Measurements from ENCODE around the gene ESPL1.

The ESPL1 gene

DNA sequence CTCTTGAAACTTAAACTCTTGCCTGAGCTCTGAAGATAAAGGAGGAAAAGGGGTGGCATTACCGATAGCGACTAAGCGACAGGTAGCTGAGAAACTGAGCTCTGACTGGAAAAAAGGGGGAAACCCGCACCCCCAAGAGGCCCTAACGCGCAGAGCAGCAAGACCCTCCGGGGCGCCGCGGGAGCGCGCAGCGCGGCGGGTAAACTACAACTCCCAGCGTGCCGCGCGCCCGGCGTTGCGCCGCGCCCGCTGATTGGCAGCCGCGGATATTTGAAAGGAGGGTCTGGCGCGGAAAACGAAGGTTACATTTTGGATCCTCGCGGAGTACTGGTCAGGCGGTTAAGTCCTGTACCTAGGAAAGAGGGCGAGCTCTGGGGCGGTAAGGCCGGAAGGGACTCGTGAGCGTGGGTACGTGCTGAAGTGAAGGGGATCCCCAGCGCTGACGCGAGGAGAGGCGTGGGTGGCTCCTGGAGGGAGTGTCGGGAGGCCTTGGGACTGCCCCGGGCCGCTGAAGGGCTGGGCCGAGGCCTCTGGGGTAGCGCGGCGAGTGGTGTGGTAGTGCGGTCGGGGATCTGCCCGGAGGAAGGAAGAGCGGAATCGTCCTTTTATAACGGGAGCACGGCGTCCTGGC is at the start of gene ESPL1:
Gene ESPL1, plus strand, starts transcription at position 301 of the 631 bp plus-strand sequence. CDS start 468 bp downstream, outside the sequence.
- peak in 47 of 51 donors; percentile 5 to 74 (median 44) for DNase-seq

DNA sequence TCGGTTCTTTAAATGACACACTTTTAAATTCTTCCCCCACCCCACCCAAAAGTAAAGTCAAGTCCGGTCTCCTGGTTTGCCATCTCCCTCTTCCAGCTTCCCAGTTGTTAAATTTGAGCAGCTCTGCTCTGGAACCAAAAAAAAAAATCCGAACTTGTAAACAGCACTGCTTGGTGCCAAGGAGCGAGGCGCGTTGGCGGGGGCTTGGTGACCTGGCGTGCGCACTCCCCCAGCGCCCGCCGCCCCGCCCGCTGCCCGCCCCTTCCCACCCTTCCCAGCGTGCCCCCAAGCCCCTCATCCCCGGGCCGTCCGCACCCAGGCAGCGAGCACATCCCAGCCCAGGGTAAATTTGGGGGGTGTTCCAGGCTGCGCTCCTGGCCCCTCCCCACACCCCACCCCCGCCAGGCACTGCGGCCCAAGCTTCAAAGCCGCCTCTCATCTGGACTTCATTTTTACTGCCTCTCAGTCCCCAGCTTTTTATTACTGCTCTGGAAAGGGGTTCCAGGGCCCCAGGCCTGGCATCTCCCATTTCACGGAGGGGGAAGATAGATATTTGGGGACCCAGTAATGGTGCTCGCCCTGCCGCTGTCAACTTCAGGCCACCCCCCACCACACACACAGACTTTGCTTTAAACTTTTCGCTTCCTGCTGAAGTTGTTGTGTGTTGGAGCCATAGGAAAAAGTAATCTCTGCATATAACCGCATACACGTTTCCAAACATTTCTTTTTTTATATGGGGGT is 49.4 kb upstream of the ESPL1 start:
- DNase-seq = peak in 3 of 51 donors; percentile 20 to 43 (median 39)

DNA sequence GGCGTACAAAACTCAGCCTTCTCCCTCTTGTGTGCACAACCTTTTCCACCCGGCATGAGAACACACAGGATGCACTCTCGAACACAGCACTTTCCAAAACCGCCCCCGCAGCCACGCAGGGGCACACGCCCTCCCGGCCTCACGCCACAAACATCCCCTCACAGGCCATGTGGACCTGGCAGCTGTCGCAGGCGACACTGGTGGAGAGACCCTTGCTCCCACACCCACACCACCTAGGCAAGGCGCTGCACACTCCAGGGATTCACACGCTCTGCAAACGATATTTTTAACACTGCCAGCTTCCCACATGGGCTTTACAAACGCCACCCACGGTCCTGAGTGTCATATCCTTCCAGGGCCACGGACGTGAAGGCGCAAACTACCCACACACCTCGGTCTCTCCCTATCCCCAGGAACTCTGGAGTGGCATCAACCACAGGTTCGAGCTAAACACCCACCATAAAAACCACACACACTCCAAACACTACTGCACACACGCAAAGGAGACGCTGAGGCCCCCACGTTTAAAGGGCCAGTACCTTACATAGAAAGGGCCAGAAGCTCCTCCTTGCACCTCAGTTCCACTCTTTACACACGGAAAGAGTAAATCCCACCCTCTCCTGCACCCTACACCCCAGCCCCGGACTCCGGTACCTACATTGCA is 48.7 kb upstream of the ESPL1 start:
- DNase-seq = peak in 2 of 51 donors; percentile 54 to 75

DNA sequence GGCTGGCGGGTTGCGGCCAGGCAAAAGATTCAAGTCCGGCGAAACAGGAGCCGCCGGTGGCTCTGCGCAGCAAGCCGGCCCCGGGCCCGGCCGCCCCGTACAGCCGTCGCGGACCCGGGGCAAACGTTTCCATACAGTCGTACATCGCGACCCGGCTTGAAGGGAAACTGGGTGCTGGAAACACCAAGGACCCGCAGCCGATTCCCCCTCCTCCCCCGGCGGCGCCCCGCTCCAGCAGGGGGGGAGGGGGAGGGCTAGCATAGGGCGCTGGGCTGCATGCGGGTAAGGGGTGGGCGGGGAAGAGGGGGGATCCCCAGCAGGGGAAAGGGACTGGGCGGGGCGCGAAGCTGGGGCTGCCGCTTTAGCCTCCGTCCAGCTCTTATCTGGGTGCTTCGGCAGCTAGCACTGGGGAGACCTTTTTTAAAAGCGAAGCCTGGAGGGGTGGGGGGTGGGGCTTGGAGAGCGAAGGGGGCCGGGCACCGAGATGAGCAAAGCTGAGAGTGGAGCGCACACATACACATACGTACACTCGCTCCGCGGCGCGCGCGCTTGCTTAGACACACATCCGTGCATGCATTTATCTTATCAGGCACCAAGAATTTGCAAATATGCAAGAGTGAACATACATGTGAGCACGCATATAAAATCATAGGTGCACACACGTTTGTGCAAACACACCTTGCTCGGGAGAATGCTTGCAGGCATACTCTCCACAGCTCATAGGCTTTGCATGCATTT is 48.0 kb upstream of the ESPL1 start:
- DNase-seq = peak in 25 of 51 donors; percentile 22 to 89 (median 53)

DNA sequence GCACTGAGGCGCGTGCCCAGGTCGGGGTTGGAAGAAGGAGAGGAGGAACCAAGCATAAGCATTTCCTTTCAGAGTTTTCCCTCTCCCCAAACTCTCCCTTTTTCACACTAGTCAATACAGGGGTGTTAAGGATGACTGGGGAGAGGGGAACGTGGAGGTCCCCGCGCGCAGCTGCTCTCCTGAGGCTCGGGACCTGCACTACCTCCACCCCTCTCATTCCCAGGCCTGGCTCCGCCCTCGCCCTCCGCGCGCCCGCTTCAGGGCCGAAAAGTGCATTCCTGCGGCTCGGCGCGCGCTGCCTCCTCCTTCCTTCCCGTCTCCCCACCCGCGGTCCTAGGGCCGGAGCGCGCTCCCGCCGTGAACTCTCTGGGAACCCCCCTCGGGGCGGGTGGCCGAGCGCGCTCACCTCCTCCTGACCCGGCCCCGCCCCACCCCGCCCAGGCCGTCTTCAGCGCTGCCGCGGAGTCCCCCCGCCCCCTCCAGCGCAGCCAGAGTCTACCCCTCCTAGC is 47.4 kb upstream of the ESPL1 start:
- DNase-seq = peak in 44 of 51 donors; percentile 29 to 88 (median 69)

DNA sequence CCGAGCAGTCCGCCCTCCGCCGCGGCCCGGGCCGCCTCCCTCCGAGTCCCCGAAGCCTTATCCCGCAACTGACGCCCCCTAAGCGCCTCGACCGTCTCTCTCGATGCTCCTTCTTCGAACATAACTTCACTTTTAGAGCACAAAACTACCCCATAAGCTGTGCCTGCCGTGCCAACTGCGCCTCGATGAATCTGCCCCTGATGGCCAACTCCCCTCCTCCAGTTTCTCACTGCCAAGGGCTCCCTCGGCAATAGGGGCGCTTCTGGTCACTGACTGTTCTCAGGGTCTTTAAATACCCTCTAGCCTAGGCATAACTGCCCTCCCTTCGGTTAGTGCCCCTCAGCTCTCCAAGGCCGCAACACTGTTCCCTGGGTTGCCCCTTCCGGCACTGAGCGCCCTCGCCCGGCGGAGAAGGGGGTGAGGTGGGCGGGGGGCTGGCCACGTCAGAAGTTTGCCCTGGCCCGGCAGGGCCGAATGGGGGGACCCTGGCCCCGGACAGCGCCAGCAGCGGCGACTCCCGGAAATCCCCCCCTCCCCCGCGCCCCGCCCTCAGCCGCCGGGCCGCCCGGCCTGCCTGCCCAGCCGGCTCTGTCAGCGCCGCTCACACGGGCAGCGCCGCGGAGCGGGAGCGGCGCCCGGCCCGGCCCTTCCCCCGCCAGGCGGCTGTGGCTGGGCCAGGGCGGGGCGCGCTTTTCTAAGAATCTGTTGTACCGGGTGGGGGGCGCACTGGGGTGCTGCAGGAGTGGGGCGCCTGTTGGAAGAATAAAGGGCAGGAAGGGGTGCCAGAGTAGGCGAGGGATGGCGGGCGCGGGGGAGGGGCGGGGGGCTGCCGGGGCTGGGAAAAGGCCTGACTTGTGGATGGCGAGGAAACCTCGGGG is 46.7 kb upstream of the ESPL1 start:
- peak in 44 of 51 donors; percentile 28 to 85 (median 62) for DNase-seq

DNA sequence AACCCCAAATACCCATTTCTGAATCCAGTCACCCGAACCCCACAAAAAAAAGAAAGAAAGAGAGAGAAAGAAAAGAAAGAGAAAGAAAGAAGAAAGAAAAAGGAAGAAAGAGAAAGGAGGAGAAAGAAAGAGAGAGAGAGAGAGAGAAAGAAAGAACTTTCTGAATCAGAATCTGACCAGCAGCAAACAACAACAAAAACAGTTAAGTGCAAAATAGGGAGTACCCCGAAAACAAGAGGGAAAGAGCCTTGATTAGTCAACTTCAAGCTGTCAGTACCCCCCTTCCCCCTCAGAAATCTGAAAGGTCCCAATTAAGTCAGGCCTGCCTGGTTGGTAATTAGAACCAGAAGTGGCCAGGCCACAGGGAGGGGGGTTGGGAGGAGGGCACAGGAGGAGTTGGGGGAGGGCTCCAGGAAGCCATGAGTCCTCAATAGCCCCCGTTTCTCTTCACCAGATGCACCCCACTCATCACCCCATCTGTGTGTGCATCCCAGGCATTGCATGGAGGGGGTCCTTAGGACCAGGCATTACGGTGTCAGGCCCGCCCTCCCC is 45.9 kb upstream of the ESPL1 start:
- DNase-seq = no peak

DNA sequence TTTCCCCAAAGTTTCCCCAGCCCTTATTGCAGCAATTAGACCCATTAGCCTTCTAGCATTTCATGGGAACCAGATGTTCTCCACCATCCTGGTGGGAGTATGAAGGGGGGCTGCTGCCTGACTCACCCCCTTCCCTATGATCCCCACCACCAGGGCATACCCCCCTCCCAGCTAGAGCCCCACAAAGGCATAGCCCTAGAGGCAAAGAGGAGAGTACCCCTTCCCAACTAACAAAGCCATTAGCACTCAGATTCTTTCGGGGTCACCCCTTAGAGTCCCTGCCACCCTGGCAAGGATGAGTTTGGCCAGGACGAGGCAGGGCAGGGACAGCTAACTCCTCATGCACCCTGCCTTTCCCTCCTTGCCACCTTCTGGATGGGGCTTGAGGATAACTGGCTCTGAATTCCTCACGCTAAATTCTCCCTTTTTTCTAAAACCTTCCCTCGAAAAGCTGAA is 45.3 kb upstream of the ESPL1 start:
- no peak for DNase-seq

DNA sequence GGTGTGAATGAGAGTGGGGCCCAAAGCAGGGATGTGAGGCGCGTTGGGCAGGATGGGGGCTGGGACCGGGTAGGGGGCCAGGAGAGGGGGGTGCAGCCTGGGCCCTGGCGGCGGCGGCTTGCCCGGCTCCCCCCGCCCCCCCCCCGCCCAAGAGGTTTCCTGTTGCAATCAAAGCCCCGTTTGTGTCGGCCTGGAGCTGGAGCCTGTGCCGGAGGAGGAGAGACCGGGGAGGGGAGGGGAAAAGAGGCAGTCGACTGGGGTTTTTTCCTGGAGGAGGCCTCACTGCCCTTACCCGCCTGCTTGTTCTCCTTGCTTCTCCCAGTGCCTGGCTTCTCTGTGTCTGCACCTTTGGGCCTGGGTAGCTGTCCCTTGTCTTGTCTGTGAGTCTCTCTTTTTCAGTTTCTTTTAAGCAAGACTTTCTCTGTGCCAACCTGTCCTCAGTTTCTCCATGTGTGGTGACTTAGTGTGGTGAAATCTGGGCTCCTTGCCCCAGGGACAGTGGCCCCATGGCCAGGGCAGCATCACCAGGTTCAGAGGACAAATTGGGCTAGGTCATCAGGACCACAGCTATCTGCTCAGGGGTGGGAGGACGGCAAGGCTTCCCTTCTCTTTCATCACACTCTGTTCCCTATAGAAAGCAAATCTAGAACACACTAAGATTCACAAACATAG is 44.6 kb upstream of the ESPL1 start:
- peak in 37 of 51 donors; percentile 25 to 82 (median 58) for DNase-seq

DNA sequence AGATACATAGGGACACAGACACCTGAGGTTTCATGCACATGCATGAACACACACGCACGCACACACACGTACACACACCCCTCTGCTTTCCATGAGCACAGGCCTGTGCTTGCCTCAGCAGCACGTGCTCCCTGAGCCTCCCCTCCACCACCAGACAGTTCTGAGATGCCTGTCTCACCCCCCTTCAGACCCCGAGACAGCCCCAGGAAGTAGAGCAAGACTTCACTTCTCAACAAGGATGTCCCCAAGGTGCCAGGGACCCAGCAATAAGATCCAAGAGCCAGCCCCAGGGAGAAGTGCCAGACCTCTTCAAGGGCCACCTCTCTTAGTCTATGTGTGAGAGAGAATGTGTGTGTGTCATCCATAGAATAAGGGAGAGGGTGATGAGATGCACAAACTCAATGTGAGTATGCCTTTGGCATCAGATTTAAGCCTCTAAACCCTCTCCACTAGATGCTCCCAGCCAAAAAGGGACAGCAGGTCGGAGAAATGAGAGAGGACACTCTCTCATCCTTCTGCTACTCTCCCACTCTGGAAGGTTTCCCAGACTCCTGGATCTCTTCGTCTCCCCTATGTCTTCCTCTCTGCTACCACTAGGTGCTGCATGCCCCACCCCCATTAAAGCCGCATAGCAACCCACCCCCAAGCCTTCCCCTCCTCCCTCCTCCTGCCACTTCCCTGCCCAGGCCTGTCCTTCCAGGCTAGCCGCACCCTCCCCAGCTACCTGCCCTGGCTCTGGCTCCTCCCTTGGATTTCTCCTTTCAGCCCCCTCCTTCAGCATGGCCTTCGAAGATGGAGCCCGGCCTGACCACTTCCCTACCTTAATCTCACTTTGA is 43.8 kb upstream of the ESPL1 start:
- DNase-seq = no peak

DNA sequence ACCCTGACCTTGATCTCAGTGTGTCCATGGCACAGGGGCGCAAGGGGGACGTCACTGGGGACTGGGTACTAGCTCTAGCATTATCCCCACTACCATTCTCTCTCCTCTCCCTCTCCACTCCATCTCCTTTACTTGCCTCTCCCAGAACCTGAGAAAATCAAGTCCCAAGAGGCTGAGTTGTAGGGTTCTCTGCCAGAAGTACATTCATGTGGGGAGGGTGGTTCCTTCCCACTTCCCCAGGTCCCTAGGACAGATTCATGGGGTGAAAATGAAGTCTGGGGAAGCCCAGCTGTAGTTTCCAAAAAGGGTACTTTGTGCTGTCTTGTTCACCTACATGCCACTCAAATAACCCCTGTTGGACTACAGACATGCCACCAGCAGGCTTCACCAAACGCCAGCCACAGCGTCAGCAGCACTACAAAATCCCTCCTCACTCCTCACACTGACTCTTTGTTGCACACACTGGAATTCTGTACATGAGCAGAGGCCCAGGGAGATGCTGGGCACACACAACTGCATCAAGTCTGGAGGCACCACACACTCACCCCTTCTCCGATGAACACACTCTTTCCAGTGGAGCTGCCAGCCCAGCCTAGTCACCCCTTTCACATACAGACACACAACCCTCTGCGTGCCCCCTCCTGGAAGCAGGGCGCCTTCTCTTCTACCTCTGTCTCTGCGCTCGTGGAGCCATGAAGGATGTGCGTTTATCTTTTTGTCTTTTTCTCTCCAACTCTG is 43.0 kb upstream of the ESPL1 start:
- DNase-seq = peak in 2 of 51 donors; percentile 18 to 19

DNA sequence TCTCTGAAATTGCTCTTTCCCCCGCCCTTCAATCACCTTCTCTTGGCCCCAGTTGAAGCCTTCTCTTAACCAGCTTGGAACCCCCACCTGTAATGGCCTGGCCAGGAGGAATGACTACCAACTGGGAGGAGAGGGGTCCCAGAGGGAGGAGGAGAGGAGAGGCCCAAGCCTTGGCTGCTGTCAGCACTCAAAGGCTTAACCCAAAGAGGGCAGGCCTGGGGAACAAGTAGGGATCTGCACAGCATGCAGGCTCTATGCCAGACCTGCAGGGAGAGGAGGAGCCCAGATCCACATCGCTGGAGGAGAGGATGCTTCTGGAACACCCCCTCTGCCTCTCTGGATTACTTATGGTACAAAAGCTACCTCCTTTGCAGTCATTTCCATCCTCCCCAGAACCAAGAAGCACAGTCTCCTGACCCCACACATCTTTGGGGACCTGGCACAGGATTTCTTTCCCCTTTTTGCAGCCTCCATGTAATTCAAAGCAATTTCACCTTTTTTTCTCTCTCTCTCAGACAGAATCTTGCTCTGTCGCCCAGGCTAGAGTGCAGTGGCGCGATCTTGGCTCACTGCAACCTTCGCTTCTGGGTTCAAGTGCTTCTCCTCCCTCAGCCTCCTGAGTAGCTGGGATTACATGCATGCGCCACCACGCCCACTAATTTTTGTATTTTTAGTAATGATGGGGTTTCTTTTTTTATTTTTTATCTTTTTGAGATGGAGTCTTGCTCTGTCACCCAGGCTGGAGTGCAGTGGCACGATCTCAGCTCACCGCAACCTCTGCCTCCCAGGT is 42.3 kb upstream of the ESPL1 start:
- no peak for DNase-seq

DNA sequence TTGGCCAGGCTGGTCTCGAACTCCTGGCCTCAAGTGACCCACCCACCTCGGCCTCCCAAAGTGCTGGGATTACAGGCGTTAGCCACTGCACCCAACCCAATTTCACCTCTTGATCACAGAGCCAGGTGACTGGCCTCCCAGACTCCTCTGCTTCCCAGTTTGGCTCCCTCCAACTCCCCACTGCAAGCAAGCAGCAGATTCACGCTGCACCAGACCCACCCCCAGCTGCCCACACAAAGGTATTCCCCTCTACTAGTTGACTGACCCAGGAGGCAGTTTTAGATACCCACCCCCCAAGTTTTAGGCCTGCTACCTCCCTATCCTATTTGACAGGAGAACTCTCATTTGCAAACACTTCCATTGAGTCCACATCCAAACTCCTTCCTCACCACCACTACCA is 41.3 kb upstream of the ESPL1 start:
- DNase-seq = no peak

DNA sequence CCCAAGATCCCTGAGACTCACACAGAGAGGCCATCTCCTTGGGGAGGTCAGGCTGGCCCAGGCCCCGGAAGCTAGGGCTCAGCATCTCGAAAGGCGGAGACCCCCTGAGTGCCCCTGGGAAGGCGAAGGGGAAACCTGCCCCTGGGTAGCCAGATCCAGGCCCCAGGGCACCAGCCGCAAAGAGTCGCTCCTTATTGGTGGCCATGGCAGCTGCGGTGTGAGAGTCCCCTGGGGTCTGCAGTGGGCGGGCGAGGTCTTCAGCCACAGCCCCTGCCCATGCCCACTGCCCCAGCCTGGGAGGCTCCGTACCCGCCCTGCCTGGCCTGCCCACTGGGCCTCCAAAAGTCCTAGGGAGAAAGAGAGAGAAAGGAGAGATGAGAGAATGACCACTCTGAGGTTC is 40.8 kb upstream of the ESPL1 start:
- DNase-seq = no peak

DNA sequence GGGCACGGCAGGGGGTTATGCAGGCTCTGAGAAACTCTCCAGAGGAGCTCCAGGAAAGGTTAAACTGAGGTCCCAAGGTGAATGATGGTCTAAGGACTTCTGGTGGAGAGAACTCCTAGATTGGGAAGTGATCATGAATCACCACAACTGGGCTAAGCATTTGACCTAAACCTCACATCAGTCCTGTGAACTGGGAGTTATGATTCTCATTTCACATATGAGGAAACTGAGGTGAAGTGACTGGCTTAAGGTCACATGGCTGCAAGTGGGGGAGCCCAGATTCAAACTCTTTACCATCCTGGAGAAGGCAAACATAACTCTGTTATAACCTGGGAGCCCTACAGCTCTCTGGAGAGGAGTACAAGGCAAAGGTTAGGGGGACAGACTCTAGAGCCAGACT is 40.3 kb upstream of the ESPL1 start:
- no peak for DNase-seq

DNA sequence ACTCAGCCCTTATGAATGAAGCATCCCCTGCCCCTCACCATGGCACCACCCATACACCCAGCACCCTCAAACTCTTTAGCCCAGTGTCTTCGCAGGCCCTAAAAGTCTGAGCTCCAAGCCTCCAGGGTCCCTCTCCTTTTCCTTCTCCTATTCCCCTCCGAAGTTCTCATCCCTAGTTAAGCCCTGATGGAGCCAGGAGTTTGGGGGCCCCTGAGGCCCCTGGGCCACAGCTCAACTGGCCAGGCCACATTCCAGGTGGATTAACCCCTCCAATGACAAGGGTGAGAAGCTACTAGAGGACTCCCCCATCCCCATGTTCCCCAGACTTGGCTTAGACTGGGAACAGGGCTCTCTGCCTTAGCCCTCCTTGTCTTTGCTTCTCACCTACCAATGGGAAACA is 38.6 kb upstream of the ESPL1 start:
- DNase-seq = no peak
